HCT116 (cell line): ENCODE data around the gene HS6ST3. TPM values are rescaled to one million over a fixed set of nuclear protein-coding genes. Genes with fewer than 3 reads are reported as not detected.

Experiments
- ATAC-seq: fragments of 200-7000 bp; cut with Tn5 transposase; 2 replicates; pipeline ENCODE4 v1.9.1; 2020; ENCODE audit warnings: mild to moderate bottlenecking, moderate library complexity
- BruUV-seq: library from RNA; stranded (reverse); fragments of 400-500 nt; replicated peaks from 2 replicates; lab custom pipeline; 2021; lab: Mats Ljungman, UMichigan
- CTCF ChIA-PET: fragments of 300-600 bp; sonication (Branson Sonifier 250); formaldehyde crosslinking; loops from one replicate; lab custom pipeline; 2021; ENCODE audit warnings: antibody characterized with exemption; lab: Charles Lee
- POLR2A ChIA-PET: fragments of 300-600, 350-600 bp; sonication (Branson Sonifier 250); formaldehyde crosslinking; loops from one replicate; lab custom pipeline; 2021; ENCODE audit warnings: antibody characterized with exemption; lab: Charles Lee
- RAD21 ChIA-PET, 2 experiments: fragments of 300-600 bp; sonication (Branson Sonifier 250); formaldehyde crosslinking; loops; one replicate each; lab custom pipeline; 2023; ENCODE audit warnings: low total read pairs in 2 of 2; ENCODE audit not compliant: uncharacterized antibody in 2 of 2, unreplicated experiment in 2 of 2, low non-redundant PET in 1 of 2; lab: Charles Lee
- DNase-seq: peaks from one replicate; pipeline ENCODE4 v3.0.0-alpha.2; 2010; ENCODE audit warnings: low read depth, low spot score
- H2AFZ ChIP-seq: fragments of 200-600 bp; shearing (Covaris generic), sonication (generic); 2 replicates; pipeline ENCODE4 v1.6.1; 2017; ENCODE audit warnings: low read depth, mixed run types, mixed read lengths, antibody characterized with exemption, low read length; ENCODE audit not compliant: poor library complexity, severe bottlenecking
- H3K27ac ChIP-seq: 2 replicates; pipeline ENCODE4 v1.5.1; 2012; ENCODE audit warnings: low read depth, low read length
- H3K27me3 ChIP-seq: fragments of 200-600 bp; sonication (generic); 2 replicates; pipeline ENCODE4 v1.6.1; 2016; ENCODE audit warnings: mixed run types, low read length, mixed read lengths; ENCODE audit not compliant: insufficient read depth
- H3K36me3 ChIP-seq, 2 experiments: fragments of 200-500 bp in 1 of 2; fragments of 200-600 bp in 1 of 2; sonication (Bioruptor generic) in 1 of 2; sonication (generic) in 1 of 2; 2 replicates each; pipeline versions ENCODE4 v1.5.1 to v1.6.1; 2014 to 2016; ENCODE audit warnings: low read length in 2 of 2, inconsistent platforms in 1 of 2, mixed read lengths in 1 of 2, mixed run types in 1 of 2; ENCODE audit not compliant: insufficient read depth in 2 of 2, control insufficient read depth in 1 of 2
- H3K4me1 ChIP-seq, 2 experiments: fragments of 200-600 bp in 1 of 2; sonication (generic) in 1 of 2; 2 replicates each; pipeline versions ENCODE4 v1.5.1 to v1.6.1; 2012 to 2017; ENCODE audit warnings: low read length in 2 of 2, inconsistent platforms in 1 of 2, mild to moderate bottlenecking in 1 of 2, mixed read lengths in 1 of 2, mixed run types in 1 of 2, moderate library complexity in 1 of 2; ENCODE audit not compliant: insufficient read depth in 2 of 2, control insufficient read depth in 1 of 2
- H3K4me2 ChIP-seq: fragments of 200-600 bp; sonication (generic); 2 replicates; pipeline ENCODE4 v1.6.1; 2017; ENCODE audit warnings: mixed run types, low read length, mixed read lengths
- H3K4me3 ChIP-seq, 2 experiments: fragments of 200-600 bp in 1 of 2; sonication (generic) in 1 of 2; replicated peaks in 1 of 2; 2 replicates each; pipeline ENCODE4 v1.5.1; 2011 to 2016; ENCODE audit warnings: low read length in 2 of 2, control low read depth in 1 of 2, low read depth in 1 of 2, mild to moderate bottlenecking in 1 of 2, mixed read lengths in 1 of 2, mixed run types in 1 of 2
- H3K79me2 ChIP-seq: fragments of 200-600 bp; sonication (generic); 2 replicates; pipeline ENCODE4 v1.6.1; 2017; ENCODE audit warnings: mild to moderate bottlenecking, mixed run types, low read length, moderate library complexity, mixed read lengths; ENCODE audit not compliant: insufficient read depth
- H3K9ac ChIP-seq: fragments of 200-600 bp; sonication (generic); 2 replicates; pipeline ENCODE4 v1.6.1; 2016; ENCODE audit warnings: low read length, mixed read lengths
- H3K9me2 ChIP-seq: fragments of 200-600 bp; sonication (generic), shearing (Covaris generic); 2 replicates; pipeline ENCODE4 v1.6.1; 2017; ENCODE audit warnings: mixed run types, mild to moderate bottlenecking, moderate library complexity; ENCODE audit not compliant: insufficient read depth
- H3K9me3 ChIP-seq, 2 experiments: fragments of 200-500 bp in 1 of 2; fragments of 200-600 bp in 1 of 2; sonication (Bioruptor generic) in 1 of 2; sonication (generic) in 1 of 2; 2 replicates each; pipeline ENCODE4 v1.6.1; 2014 to 2017; ENCODE audit warnings: low read length in 2 of 2, mixed read lengths in 2 of 2, inconsistent platforms in 1 of 2, low read depth in 1 of 2, mild to moderate bottlenecking in 1 of 2, mixed run types in 1 of 2, moderate library complexity in 1 of 2; ENCODE audit not compliant: control insufficient read depth in 1 of 2, insufficient read depth in 1 of 2
- H4K20me1 ChIP-seq: fragments of 200-600 bp; sonication (generic), shearing (Covaris generic); 2 replicates; pipeline ENCODE4 v1.6.1; 2017; ENCODE audit warnings: mixed run types, mild to moderate bottlenecking, moderate library complexity; ENCODE audit not compliant: insufficient read depth
- CEBPB ChIP-seq: IDR thresholded peaks from 2 replicates; pipeline ENCODE4 v1.6.1; 2012; ENCODE audit warnings: low read depth
- CTCF ChIP-seq, 3 experiments: fragments of 200-600 bp in 1 of 3; sonication (generic) in 1 of 3; IDR thresholded peaks in 2 of 3; conservative IDR thresholded peaks in 1 of 3; 2 replicates each; pipeline ENCODE4 v1.5.1; 2012 to 2017; ENCODE audit warnings: low read depth in 2 of 3, low read length in 2 of 3, antibody characterized with exemption in 1 of 3, borderline replicate concordance in 1 of 3, control low read depth in 1 of 3, mild to moderate bottlenecking in 1 of 3, mixed read lengths in 1 of 3, mixed run types in 1 of 3, moderate library complexity in 1 of 3; ENCODE audit not compliant: insufficient read depth in 1 of 3
- EGR1 ChIP-seq: IDR thresholded peaks from 2 replicates; pipeline ENCODE4 v1.6.1; 2012; ENCODE audit warnings: low read depth
- ELF1 ChIP-seq: IDR thresholded peaks from 2 replicates; pipeline ENCODE4 v1.6.1; 2012; ENCODE audit warnings: low read depth, borderline replicate concordance
- EZH2 ChIP-seq: fragments of 200-600 bp; sonication (generic); IDR thresholded peaks from 2 replicates; pipeline ENCODE4 v1.6.1; 2017; ENCODE audit warnings: antibody characterized with exemption, mixed run types
- EZH2phosphoT487 ChIP-seq: fragments of 200-600 bp; IDR thresholded peaks from 2 replicates; pipeline ENCODE4 v1.6.1; 2018; ENCODE audit warnings: antibody characterized with exemption, borderline replicate concordance
- JUND ChIP-seq: IDR thresholded peaks from 2 replicates; pipeline ENCODE4 v1.6.1; 2012
- MAX ChIP-seq: IDR thresholded peaks from 2 replicates; pipeline ENCODE4 v1.6.1; 2012
- POLR2AphosphoS5 ChIP-seq: IDR thresholded peaks from 2 replicates; pipeline ENCODE4 v1.6.1; 2011; ENCODE audit warnings: mild to moderate bottlenecking, low read depth, low read length, moderate library complexity
- RAD21 ChIP-seq: IDR thresholded peaks from 2 replicates; pipeline ENCODE4 v1.6.1; 2012; ENCODE audit warnings: low read depth, mild to moderate bottlenecking
- REST ChIP-seq: IDR thresholded peaks from 2 replicates; pipeline ENCODE4 v1.6.1; 2012; ENCODE audit warnings: low read depth
- SIN3A ChIP-seq: IDR thresholded peaks from 2 replicates; pipeline ENCODE4 v1.6.1; 2012; ENCODE audit warnings: low read depth
- SP1 ChIP-seq: IDR thresholded peaks from 2 replicates; pipeline ENCODE4 v1.6.1; 2012; ENCODE audit warnings: low read depth
- TCF7L2 ChIP-seq: IDR thresholded peaks from 2 replicates; pipeline ENCODE4 v1.7.0; 2011; ENCODE audit warnings: borderline replicate concordance, inconsistent platforms; ENCODE audit not compliant: insufficient read depth, insufficient read length; ENCODE audit errors: extremely low read depth
- YY1 ChIP-seq: IDR thresholded peaks from 2 replicates; pipeline ENCODE4 v1.6.1; 2011; ENCODE audit warnings: low read length, low read depth, moderate library complexity, mild to moderate bottlenecking; ENCODE audit not compliant: insufficient replicate concordance; ENCODE audit errors: extremely low read depth
- ZFX ChIP-seq: fragments of 450-650 bp; IDR thresholded peaks from 2 replicates; pipeline ENCODE4 v1.6.1; 2017
- ZNF274 ChIP-seq: fragments of 200-500 bp; sonication (Bioruptor generic); IDR thresholded peaks from 2 replicates; pipeline ENCODE4 v1.6.1; 2014; ENCODE audit warnings: mild to moderate bottlenecking, low read depth, low read length, inconsistent platforms
- intact Hi-C: fragments of 100-400 bp; cut with micrococcal nuclease; formaldehyde crosslinking; loops from 2 replicates; pipeline ENCODE4 v1.10.0; 2022
- total RNA-seq: library from RNA; stranded (reverse); gene quantifications from one replicate; pipeline ENCODE4 v1.2.1, GENCODE V29; 2021; ENCODE audit not compliant: unreplicated experiment

HS6ST3 gene
- total RNA-seq, 1 experiment from 2014 or later = 0.10 TPM

- H3K4me3 ChIP-seq = no peak overlapping the region
- H3K27ac ChIP-seq = no peak overlapping the region
- no peaks in the 10 kb centered on the region for H3K9me2 ChIP-seq
- DNase-seq = no peak
- no peak for ATAC-seq
- BruUV-seq = no TSS peak
- RAD21 ChIA-PET = no interaction called here
- CTCF ChIA-PET = no interaction called here
- H4K20me1 ChIP-seq = no peaks in the 10 kb centered on the region
- no peaks in the 10 kb centered on the region for H3K4me1 ChIP-seq
- no peak overlapping the region for H3K4me2 ChIP-seq
- H3K9ac ChIP-seq = no peak overlapping the region
- no peaks in the 10 kb centered on the region for H3K9me3 ChIP-seq
- POLR2A ChIA-PET = no interaction called here
- no peak for TF ChIP-seq ELF1
- no peak for TF ChIP-seq TCF7L2
- TF ChIP-seq CTCF (IDR thresholded peaks at IDR 0.05 in 2 of 3, conservative IDR thresholded peaks at IDR 0.05 in 1 of 3; ENCODE audit: borderline replicate concordance in 1 of 3, insufficient read depth in 1 of 3, low read depth in 2 of 3, low read length in 2 of 3) = no peak
- no peak for TF ChIP-seq ZFX
- no peak for TF ChIP-seq RAD21
- TF ChIP-seq REST = no peak
- TF ChIP-seq YY1 = no peak
- no peak for TF ChIP-seq ZNF274
- no peak for TF ChIP-seq EZH2phosphoT487
- no peak for TF ChIP-seq SP1
- no peak for TF ChIP-seq SIN3A
- TF ChIP-seq EZH2 = no peak
- TF ChIP-seq EGR1 = no peak
- TF ChIP-seq JUND = no peak
- no peak for TF ChIP-seq MAX
- no peak for TF ChIP-seq CEBPB
- no peak for TF ChIP-seq POLR2AphosphoS5
- no peaks in the 10 kb centered on the region for H3K36me3 ChIP-seq
- H3K27me3 ChIP-seq = peaks cover 13% of the 10 kb centered on the region; the same call in 1 of the 2 replicates
- H3K79me2 ChIP-seq = no peaks in the 10 kb centered on the region
- intact Hi-C loops = no loop called here
- no peak overlapping the region for H2AFZ ChIP-seq
Measured at GRCh38 chr13:96862093-96862492, 772.2 kb downstream of the HS6ST3 start.
